GOT3 (cell line): ENCODE data around the gene MARCHF2.
A peak's percentile ranks its signal among the peaks of the same experiment; 100 is the strongest.

Experiments
- DNase-seq: peaks from one replicate; lab custom pipeline; 2025; ENCODE audit warnings: mixed read lengths; lab: John Stamatoyannopoulos, UW

The MARCHF2 gene

DNA sequence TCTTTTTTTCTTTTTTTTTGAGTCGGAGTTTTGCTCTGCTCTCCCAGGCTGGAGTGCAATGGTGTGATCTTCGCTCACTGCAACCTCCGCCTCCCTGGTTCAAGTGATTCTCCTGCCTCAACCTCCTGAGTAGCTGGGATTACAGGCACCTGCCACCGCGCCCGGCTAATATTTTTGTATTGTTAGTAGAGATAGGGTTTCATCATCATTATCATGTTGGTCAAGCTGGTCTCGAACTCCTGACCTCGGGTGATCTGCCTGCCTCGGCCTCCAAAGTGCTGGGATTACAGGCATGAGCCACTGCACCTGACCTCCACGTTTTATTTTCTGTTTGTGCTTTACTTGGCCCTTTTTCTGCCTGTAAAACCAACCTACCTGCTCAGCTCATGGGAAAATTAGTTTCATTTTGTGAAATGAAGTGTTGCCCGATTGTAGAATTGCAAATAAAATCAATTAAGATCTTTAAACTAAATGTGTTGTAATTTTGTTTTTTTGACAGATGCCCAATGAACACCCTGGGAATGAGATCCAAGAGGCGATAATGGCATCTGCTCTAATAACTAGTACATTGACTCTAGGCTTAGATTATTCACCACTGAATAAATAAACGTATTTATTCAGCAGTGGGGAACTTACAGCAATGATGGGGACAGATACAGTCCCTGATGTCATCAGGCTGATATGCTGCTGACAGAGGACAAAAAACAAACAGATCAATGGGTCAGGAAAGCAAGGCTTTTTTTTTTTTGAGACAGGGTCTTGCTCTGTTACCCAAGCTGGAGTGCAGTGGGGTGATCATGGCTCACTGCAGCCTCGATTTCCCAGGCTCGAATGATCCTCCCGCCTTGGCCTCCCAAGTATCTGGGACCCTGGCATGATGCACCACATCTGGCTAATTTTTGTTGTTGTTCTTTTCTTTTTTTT lies 25.2 kb upstream of the MARCHF2 start:
- DNase-seq, result no peak

GRCh38 chr19:8388612-8388958 lies 24.5 kb upstream of the MARCHF2 start:
- DNase-seq, result no peak

- peak; percentile 97 for DNase-seq
These were observed 23.1 kb upstream of the MARCHF2 start, which contains the start of gene RAB11B for GRCh38 chr19:8389891-8390616. Gene RAB11B (plus strand): TSS chr19:8390360. CDS start chr19:8390417, 57 bp downstream.

GRCh38 chr19:8390617-8390981 lies 22.5 kb upstream of the MARCHF2 start:
- DNase-seq, result peak; percentile 79

GRCh38 chr19:8391198-8392016 lies 21.7 kb upstream of the MARCHF2 start:
- no peak for DNase-seq

DNA sequence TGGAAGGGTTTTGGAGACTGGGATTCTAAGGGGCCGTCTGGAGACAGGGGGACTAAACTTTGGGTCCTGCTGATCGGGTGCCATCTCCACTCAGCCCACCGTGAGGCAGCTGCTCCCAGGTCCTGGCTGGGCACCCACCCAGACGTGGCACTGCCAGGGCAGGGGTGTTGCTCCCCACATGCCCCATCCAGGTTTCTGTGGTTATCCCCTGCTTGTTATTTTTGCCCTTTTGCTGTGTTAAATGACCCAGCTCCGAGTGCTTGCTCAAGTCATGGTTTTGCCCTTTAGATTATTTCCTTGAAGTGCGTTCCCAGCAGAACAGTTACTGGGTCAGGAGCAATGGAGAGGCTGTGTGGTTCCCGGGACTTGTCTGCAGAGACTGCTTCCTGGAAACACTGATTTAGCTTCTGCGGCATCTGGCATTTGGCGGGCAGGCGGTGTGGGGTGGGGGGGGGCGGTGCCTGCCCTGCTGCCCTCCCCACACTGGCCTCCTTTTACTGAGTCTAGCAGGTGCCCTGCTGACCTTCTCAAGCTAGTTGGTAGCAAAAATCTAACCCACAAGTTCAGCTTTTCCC lies 21.0 kb upstream of the MARCHF2 start:
- no peak for DNase-seq

GRCh38 chr19:8393192-8393870 lies 19.8 kb upstream of the MARCHF2 start:
- no peak for DNase-seq

- no peak for DNase-seq
These were observed 19.2 kb upstream of the MARCHF2 start for GRCh38 chr19:8393871-8394250.

DNA sequence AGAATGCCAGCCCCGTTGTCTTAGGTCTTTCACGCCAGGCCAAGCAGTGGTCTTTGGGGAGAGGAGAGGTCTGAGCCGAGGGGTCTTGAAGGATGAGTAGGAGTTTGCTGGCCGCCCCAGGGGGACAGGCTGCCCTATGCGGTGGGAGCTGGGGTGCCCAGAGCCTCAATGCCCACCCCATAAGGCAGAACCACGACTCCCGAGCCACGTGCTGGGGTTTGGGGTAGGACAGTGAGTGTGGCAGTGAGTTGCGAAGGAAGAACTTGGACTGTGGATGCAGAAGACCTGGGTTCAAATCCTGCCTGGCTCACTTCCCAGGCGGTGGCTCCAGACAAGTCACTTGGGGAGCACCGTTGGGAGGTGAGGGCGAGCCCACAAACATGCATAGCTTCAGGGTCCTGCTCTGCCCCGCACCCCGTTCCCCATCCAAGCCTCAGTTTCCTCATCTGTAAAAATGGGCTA lies 17.5 kb upstream of the MARCHF2 start:
- DNase-seq, result no peak

GRCh38 chr19:8396185-8396562 lies 16.9 kb upstream of the MARCHF2 start:
- DNase-seq, result no peak

DNA sequence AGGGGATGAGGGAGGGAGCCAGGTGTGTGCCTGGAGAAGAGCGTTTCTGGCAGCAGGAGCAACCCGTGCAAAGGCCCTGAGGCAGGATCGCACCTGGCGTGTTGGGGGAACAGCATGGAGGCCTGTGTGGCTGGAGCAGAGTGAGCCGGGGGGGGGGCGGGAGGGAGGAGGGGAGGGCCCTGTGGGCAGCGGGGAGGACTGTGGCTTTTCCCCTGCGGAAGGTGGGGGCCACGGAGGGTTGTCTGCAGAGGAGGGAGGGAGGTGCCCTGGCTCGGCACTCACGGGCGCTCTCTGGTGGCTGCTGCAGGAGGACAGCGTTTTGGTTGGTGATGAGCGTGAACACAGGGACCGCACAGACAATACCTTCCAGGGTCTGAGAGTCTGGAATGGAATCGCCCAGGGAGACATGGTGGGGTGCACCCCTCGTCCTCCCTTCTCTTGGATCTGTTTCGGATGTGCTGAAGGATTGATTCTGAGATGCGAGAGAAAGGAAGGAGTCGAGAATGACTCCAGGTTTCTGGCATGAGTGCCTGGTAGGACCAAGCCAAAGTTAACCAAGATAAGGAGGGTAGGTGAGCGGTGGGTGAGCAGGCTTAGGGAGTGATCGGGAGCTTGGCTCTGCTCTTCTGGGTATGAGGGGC lies 16.4 kb upstream of the MARCHF2 start:
- no peak for DNase-seq

DNA sequence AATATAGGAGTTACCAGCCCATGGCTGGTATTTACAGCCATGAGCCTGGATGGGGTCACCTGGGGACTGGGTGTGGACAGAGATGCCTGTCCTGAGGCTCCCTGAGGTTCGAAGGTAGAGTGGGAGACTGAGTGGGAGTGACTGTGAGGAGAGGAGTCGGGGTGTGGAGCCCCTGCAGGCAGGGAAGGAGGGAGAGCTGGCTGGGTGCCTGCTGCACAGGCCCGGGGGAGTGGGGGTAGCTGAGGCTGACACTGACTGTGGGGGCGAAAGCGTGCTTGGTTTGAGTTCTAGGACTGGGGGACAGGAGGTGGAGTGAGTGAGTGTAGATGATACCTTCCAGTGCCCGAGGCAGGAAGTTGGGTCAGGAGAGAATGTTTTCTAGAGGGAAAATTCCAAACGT lies 15.8 kb upstream of the MARCHF2 start:
- no peak for DNase-seq

- DNase-seq, result no peak
These were observed 15.3 kb upstream of the MARCHF2 start for GRCh38 chr19:8397746-8398310.

DNA sequence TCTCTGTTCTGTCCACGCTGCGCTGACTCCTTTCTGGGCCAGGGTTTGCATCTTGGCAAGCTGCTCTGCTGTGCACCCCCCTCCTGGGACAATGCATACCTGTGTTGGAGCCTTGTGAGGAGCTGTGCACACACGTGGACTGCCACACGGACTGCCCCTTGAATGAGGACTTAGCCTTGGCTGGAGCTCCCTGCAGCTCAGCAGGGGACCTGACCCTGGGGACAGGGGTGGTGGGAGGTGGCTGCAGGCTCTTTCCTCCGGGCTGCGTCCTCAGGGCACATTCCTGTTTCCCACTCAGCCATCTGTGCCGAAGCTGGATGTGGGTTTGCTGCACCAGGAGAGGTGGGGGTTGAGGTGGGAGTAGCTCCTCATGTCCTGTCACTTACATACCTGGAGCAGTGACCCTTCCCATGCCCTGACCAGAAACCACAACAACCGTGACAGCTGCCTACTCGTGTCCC lies 14.8 kb upstream of the MARCHF2 start:
- DNase-seq, result no peak

DNA sequence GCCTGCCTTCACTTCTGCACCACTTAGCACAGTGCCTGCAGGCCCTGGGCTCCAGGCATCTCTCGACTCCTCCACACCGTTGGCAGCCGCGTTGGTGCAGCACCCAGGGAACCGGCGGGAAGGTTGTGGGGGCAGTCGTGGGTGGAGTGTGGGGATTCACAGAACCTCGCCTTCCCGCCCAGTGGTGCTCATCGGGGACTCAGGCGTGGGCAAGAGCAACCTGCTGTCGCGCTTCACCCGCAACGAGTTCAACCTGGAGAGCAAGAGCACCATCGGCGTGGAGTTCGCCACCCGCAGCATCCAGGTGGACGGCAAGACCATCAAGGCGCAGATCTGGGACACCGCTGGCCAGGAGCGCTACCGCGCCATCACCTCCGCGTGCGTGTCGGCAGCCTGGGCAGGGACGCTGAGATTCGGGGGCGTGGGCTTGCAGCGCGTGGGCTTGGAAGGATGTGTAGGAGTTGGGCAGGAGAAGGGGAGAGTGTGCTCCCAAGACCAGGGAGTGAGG lies 13.4 kb upstream of the MARCHF2 start:
- no peak for DNase-seq

DNA sequence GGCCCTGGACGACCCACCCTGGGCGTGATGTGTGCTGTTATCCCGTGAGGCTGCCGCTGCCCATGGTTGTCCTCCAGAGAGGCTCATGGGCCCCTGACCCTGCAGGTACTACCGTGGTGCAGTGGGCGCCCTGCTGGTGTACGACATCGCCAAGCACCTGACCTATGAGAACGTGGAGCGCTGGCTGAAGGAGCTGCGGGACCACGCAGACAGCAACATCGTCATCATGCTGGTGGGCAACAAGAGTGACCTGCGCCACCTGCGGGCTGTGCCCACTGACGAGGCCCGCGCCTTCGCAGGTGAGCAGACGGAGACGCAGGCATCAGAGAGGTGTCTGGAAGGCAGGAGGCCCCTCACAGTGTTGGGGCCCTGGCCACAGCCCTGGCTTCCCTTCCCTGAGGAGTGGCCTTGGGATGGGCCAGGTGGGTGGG lies 11.1 kb upstream of the MARCHF2 start:
- no peak for DNase-seq

DNA sequence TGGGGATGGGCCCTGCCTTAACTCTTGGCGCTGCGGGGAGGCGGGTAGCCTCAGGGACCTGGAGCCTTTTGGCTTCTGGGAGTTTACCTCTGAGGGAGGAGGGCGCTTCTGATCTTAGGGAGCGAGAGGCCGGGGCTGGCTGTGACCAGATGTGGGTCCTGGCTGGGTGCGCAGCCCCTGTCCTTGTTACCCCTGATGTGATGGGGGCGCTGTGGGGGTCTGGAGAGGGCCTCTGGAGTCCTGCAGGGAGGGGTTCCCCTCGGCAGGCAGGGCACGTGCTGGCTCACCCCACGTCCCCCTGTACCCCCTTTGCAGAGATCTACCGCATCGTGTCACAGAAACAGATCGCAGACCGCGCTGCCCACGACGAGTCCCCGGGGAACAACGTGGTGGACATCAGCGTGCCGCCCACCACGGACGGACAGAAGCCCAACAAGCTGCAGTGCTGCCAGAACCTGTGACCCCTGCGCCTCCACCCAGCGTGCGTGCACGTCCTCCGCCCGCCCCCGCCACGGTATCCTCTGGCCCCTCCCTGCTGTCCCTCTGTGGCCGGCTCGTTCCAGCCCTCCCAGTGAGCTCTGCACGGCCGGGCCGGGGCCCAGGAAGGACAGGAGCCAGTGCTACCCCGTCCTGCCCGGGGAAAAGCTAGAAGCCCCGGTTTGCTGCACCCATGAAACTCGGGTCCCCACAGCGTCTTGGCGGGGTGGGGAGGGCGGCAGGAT lies 9.8 kb upstream of the MARCHF2 start:
- no peak for DNase-seq

- DNase-seq, result no peak
These were observed 9.3 kb upstream of the MARCHF2 start for GRCh38 chr19:8403820-8404109.

GRCh38 chr19:8404391-8405151 lies 8.5 kb upstream of the MARCHF2 start:
- DNase-seq, result no peak
